ENCODE results near the gene MGA.
A peak's percentile ranks its signal among the peaks of the same experiment; 100 is the strongest.

Gene MGA

GRCh38 chr15:41656188-41656587, 4.0 kb upstream of the MGA start:
- no peak overlapping the region for H3K4me3 ChIP-seq (ENCODE audit: extremely low read depth, insufficient read depth, low read length, poor library complexity, severe bottlenecking)
- no peak overlapping the region for H3K27ac ChIP-seq (ENCODE audit: low read depth, low read length, severe bottlenecking)
- H3K4me1 ChIP-seq (ENCODE audit: control insufficient read depth, insufficient read depth, low read length, poor library complexity, severe bottlenecking) = no peaks in the 10 kb centered on the region
- H3K36me3 ChIP-seq (ENCODE audit: control insufficient read depth, insufficient read depth, low read length) = no peaks in the 10 kb centered on the region
- H3K9me3 ChIP-seq (ENCODE audit: control insufficient read depth, low read length) = no peaks in the 10 kb centered on the region
- WGBS, 2 experiments (ENCODE audit: insufficient coverage in 2 of 2) = no CpG with 5 or more reads among the region's 2 CpGs

GRCh38 chr15:41658689-41659088, 1.5 kb upstream of the MGA start:
- Histone ChIP-seq H3K27ac (ENCODE audit: low read depth, low read length, severe bottlenecking) (no peak overlapping the region), H3K36me3 (ENCODE audit: control insufficient read depth, insufficient read depth, low read length) (no peaks in the 10 kb centered on the region), H3K4me3 (ENCODE audit: extremely low read depth, insufficient read depth, low read length, poor library complexity, severe bottlenecking) (no peak overlapping the region), H3K4me1 (ENCODE audit: control insufficient read depth, insufficient read depth, low read length, poor library complexity, severe bottlenecking) (no peaks in the 10 kb centered on the region), H3K9me3 (ENCODE audit: control insufficient read depth, low read length) (no peaks in the 10 kb centered on the region)
- no CpG with 5 or more reads among the region's 1 CpG for WGBS, 2 experiments (ENCODE audit: insufficient coverage in 2 of 2)

GRCh38 chr15:41659190-41659589, 1.0 kb upstream of the MGA start:
- no peak overlapping the region for H3K4me3 ChIP-seq (ENCODE audit: extremely low read depth, insufficient read depth, low read length, poor library complexity, severe bottlenecking)
- WGBS, 2 experiments (ENCODE audit: insufficient coverage in 2 of 2) = 100% methylated on average over 1 of the region's 2 CpGs; no CpG with 5 or more reads in 1 of the 2 experiments
- H3K27ac ChIP-seq (ENCODE audit: low read depth, low read length, severe bottlenecking) = no peak overlapping the region
- no peaks in the 10 kb centered on the region for H3K36me3 ChIP-seq (ENCODE audit: control insufficient read depth, insufficient read depth, low read length)
- no peaks in the 10 kb centered on the region for H3K9me3 ChIP-seq (ENCODE audit: control insufficient read depth, low read length)
- H3K4me1 ChIP-seq (ENCODE audit: control insufficient read depth, insufficient read depth, low read length, poor library complexity, severe bottlenecking) = no peaks in the 10 kb centered on the region

- Histone ChIP-seq H3K27ac (ENCODE audit: low read depth, low read length, severe bottlenecking) (peak overlapping the region; percentile 95), H3K36me3 (ENCODE audit: control insufficient read depth, insufficient read depth, low read length) (no peaks in the 10 kb centered on the region), H3K4me1 (ENCODE audit: control insufficient read depth, insufficient read depth, low read length, poor library complexity, severe bottlenecking) (no peaks in the 10 kb centered on the region), H3K4me3 (ENCODE audit: extremely low read depth, insufficient read depth, low read length, poor library complexity, severe bottlenecking) (peak overlapping the region; percentile 67), H3K9me3 (ENCODE audit: control insufficient read depth, low read length) (no peaks in the 10 kb centered on the region)
- WGBS, 2 experiments (ENCODE audit: insufficient coverage in 2 of 2) = 5 to 11% methylated on average over 20 of the region's 21 CpGs
These were observed 360 bp upstream of the MGA start for GRCh38 chr15:41659855-41660234.

GRCh38 chr15:41661078-41661517, 893 bp downstream of the MGA start:
- H3K4me1 ChIP-seq (ENCODE audit: control insufficient read depth, insufficient read depth, low read length, poor library complexity, severe bottlenecking) = no peaks in the 10 kb centered on the region
- 2% methylated on average over 7 of the region's 9 CpGs for WGBS, 2 experiments (ENCODE audit: insufficient coverage in 2 of 2)
- peak overlapping the region; percentile 95 for H3K27ac ChIP-seq (ENCODE audit: low read depth, low read length, severe bottlenecking)
- H3K4me3 ChIP-seq (ENCODE audit: extremely low read depth, insufficient read depth, low read length, poor library complexity, severe bottlenecking) = peak overlapping the region; percentile 67
- H3K36me3 ChIP-seq (ENCODE audit: control insufficient read depth, insufficient read depth, low read length) = no peaks in the 10 kb centered on the region
- H3K9me3 ChIP-seq (ENCODE audit: control insufficient read depth, low read length) = no peaks in the 10 kb centered on the region

- WGBS, 2 experiments (ENCODE audit: insufficient coverage in 2 of 2) = 1% methylated on average over 35 to 37 of the region's 44 CpGs
- no peaks in the 10 kb centered on the region for H3K9me3 ChIP-seq (ENCODE audit: control insufficient read depth, low read length)
- H3K27ac ChIP-seq (ENCODE audit: low read depth, low read length, severe bottlenecking) = peak overlapping the region; percentile 77
- no peaks in the 10 kb centered on the region for H3K36me3 ChIP-seq (ENCODE audit: control insufficient read depth, insufficient read depth, low read length)
- H3K4me1 ChIP-seq (ENCODE audit: control insufficient read depth, insufficient read depth, low read length, poor library complexity, severe bottlenecking) = no peaks in the 10 kb centered on the region
- H3K4me3 ChIP-seq (ENCODE audit: extremely low read depth, insufficient read depth, low read length, poor library complexity, severe bottlenecking) = peak overlapping the region; percentile 67
These were observed 1.5 kb downstream of the MGA start for GRCh38 chr15:41661518-41662225.

GRCh38 chr15:41666353-41666920, 6.2 kb downstream of the MGA start:
- no peak overlapping the region for H3K4me3 ChIP-seq (ENCODE audit: extremely low read depth, insufficient read depth, low read length, poor library complexity, severe bottlenecking)
- H3K4me1 ChIP-seq (ENCODE audit: control insufficient read depth, insufficient read depth, low read length, poor library complexity, severe bottlenecking) = no peaks in the 10 kb centered on the region
- H3K36me3 ChIP-seq (ENCODE audit: control insufficient read depth, insufficient read depth, low read length) = peaks cover 29% of the 10 kb centered on the region
- no CpG with 5 or more reads among the region's 3 CpGs for WGBS, 2 experiments (ENCODE audit: insufficient coverage in 2 of 2)
- H3K27ac ChIP-seq (ENCODE audit: low read depth, low read length, severe bottlenecking) = no peak overlapping the region
- no peaks in the 10 kb centered on the region for H3K9me3 ChIP-seq (ENCODE audit: control insufficient read depth, low read length)

GRCh38 chr15:41669701-41670100, 9.5 kb downstream of the MGA start:
- H3K36me3 ChIP-seq (ENCODE audit: control insufficient read depth, insufficient read depth, low read length) = peaks cover 32% of the 10 kb centered on the region
- WGBS, 2 experiments (ENCODE audit: insufficient coverage in 2 of 2) = 97 to 100% methylated on average over 2 to 3 of the region's 3 CpGs

GRCh38 chr15:41671656-41672648, 11.7 kb downstream of the MGA start:
- H3K4me3 ChIP-seq (ENCODE audit: extremely low read depth, insufficient read depth, low read length, poor library complexity, severe bottlenecking) = no peak overlapping the region
- H3K4me1 ChIP-seq (ENCODE audit: control insufficient read depth, insufficient read depth, low read length, poor library complexity, severe bottlenecking) = peaks cover 5% of the 10 kb centered on the region
- H3K9me3 ChIP-seq (ENCODE audit: control insufficient read depth, low read length) = no peaks in the 10 kb centered on the region
- 88 to 91% methylated on average over 3 to 6 of the region's 7 CpGs for WGBS, 2 experiments (ENCODE audit: insufficient coverage in 2 of 2)
- peaks cover 35% of the 10 kb centered on the region for H3K36me3 ChIP-seq (ENCODE audit: control insufficient read depth, insufficient read depth, low read length)
- H3K27ac ChIP-seq (ENCODE audit: low read depth, low read length, severe bottlenecking) = no peak overlapping the region

More at GRCh38 chr15:41669701-41670100, 9.5 kb downstream of the MGA start:
- no peaks in the 10 kb centered on the region for H3K9me3 ChIP-seq (ENCODE audit: control insufficient read depth, low read length)
- H3K4me1 ChIP-seq (ENCODE audit: control insufficient read depth, insufficient read depth, low read length, poor library complexity, severe bottlenecking) = peaks cover 5% of the 10 kb centered on the region
- H3K27ac ChIP-seq (ENCODE audit: low read depth, low read length, severe bottlenecking) = no peak overlapping the region
- H3K4me3 ChIP-seq (ENCODE audit: extremely low read depth, insufficient read depth, low read length, poor library complexity, severe bottlenecking) = no peak overlapping the region

- Histone ChIP-seq H3K36me3 (ENCODE audit: control insufficient read depth, insufficient read depth, low read length) (peaks cover 25% of the 10 kb centered on the region), H3K4me3 (ENCODE audit: extremely low read depth, insufficient read depth, low read length, poor library complexity, severe bottlenecking) (no peak overlapping the region), H3K27ac (ENCODE audit: low read depth, low read length, severe bottlenecking) (no peak overlapping the region), H3K4me1 (ENCODE audit: control insufficient read depth, insufficient read depth, low read length, poor library complexity, severe bottlenecking) (peaks cover 5% of the 10 kb centered on the region), H3K9me3 (ENCODE audit: control insufficient read depth, low read length) (no peaks in the 10 kb centered on the region)
- WGBS, 2 experiments (ENCODE audit: insufficient coverage in 2 of 2) = 93 to 94% methylated on average over 2 of the region's 4 CpGs
These were observed 15.1 kb downstream of the MGA start for GRCh38 chr15:41675337-41675736.
